ENCODE measurements around the gene AKT1S1. TPM values are rescaled to one million over a fixed set of nuclear protein-coding genes. Genes with fewer than 3 reads are reported as not detected.

The AKT1S1 gene
- total and polyA plus RNA-seq, 2 donors (not counting 3 experiments of a cell fraction or from before 2014, with no cell fraction given) = 64.2 to 68.3 TPM

- no peaks in the 10 kb centered on the region for H3K27me3 ChIP-seq (ENCODE audit: control insufficient read depth in 2 of 2, insufficient read depth in 2 of 2, low read length in 2 of 2)
- no TSS peak for BruUV-seq (replicated peaks)
Measured at GRCh38 chr19:49829721-49830120, 47.4 kb downstream of the AKT1S1 start.

More at GRCh38 chr19:49829721-49830120, 47.4 kb downstream of the AKT1S1 start:
- Histone ChIP-seq H3K4me1 (ENCODE audit: control insufficient read depth, extremely low read depth, insufficient read depth, low read length) (peaks cover 8% of the 10 kb centered on the region), H3K4me3 (replicated peaks in 1 of 3; ENCODE audit: insufficient read depth in 1 of 3, low read depth in 1 of 3, low read length in 3 of 3) (no peak overlapping the region), H2AFZ (ENCODE audit: low read depth, low read length) (no peak overlapping the region), H3K4me2 (ENCODE audit: insufficient read depth, low read length) (no peak overlapping the region), H3K9me3 (replicated peaks; ENCODE audit: control insufficient read depth, insufficient read depth, low read length) (no peaks in the 10 kb centered on the region), H3K9me1 (replicated peaks; ENCODE audit: control insufficient read depth, extremely low read depth, insufficient read depth, low read length) (no peaks in the 10 kb centered on the region), H3K36me3 (ENCODE audit: control insufficient read depth in 2 of 2, extremely low read depth in 1 of 2, insufficient read depth in 2 of 2, low read length in 2 of 2) (peaks cover 11 to 51% of the 10 kb centered on the region in 2 experiments), H3K79me2 (ENCODE audit: control insufficient read depth, insufficient read depth, low read length) (no peaks in the 10 kb centered on the region), H3K9ac (replicated peaks; ENCODE audit: extremely low read depth, insufficient read depth, low read length) (no peak overlapping the region), H3K27ac (ENCODE audit: insufficient read depth, low read depth, low read length) (no peak overlapping the region), H4K20me1 (replicated peaks; ENCODE audit: control insufficient read depth, extremely low read depth, insufficient read depth, low read length) (no peaks in the 10 kb centered on the region)
- dilution Hi-C loops (cut with MboI; ENCODE audit: extremely low pct_ligation_motif_present, low sequenced_read_pairs) (no loop called here), intact Hi-C loops (cut with micrococcal nuclease) (no loop called here)
- no peak for TF ChIP-seq MAX (IDR thresholded peaks at IDR 0.05; ENCODE audit: insufficient read depth, insufficient read length)
- no peak for TF ChIP-seq JUN (IDR thresholded peaks at IDR 0.05; ENCODE audit: borderline replicate concordance, insufficient read depth, insufficient read length, low read depth)
- no peak for TF ChIP-seq FOS (IDR thresholded peaks at IDR 0.05; ENCODE audit: borderline replicate concordance, insufficient read depth, low read length)
- no peak for TF ChIP-seq POLR2A (IDR thresholded peaks at IDR 0.05; ENCODE audit: low read depth, low read length)
- TF ChIP-seq CTCF (IDR thresholded peaks at IDR 0.05; ENCODE audit: extremely low read depth in 1 of 2, insufficient read depth in 1 of 2, low read depth in 1 of 2, low read length in 2 of 2) = no peak
- TF ChIP-seq EZH2 (IDR thresholded peaks at IDR 0.05; ENCODE audit: borderline replicate concordance, low read depth, low read length, severe bottlenecking) = no peak
- CTCF ChIA-PET = no interaction called here
- no peak for DNase-seq (ENCODE audit: low read depth, low spot score)
- POLR2A ChIA-PET = no interaction called here
- no peak for FAIRE-seq

Data from endothelial cell of umbilical vein (primary cell).